Measurements from ENCODE around the gene SLIT1. TPM values are rescaled to one million over a fixed set of nuclear protein-coding genes. Genes with fewer than 3 reads are reported as not detected.

Gene SLIT1
- total RNA-seq, 2 donors from 2014 or later = 0.78 to 0.99 TPM

GRCh38 chr10:96987842-96988175 lies 197.9 kb downstream of the SLIT1 start:
- H3K9me3 ChIP-seq = no peaks in the 10 kb centered on the region
- H3K36me3 ChIP-seq (replicated peaks in 1 of 2; ENCODE audit: insufficient read depth in 1 of 2, low read depth in 2 of 2) = no peaks in the 10 kb centered on the region
- TF ChIP-seq CTCF (IDR thresholded peaks at IDR 0.05) = no peak
- TF ChIP-seq POLR2A (IDR thresholded peaks at IDR 0.05) = no peak
- no peak for DNase-seq
- H3K4me3 ChIP-seq = no peak overlapping the region
- H3K27me3 ChIP-seq = no peaks in the 10 kb centered on the region
- intact Hi-C loops (cut with DNase I) = no loop called here
- no peak for ATAC-seq
- peaks cover 8% of the 10 kb centered on the region for H3K4me1 ChIP-seq
- WGBS, 2 donors = 87 to 93% methylated on average over 3 of the region's 3 CpGs
- no peak overlapping the region for H3K27ac ChIP-seq

- Histone ChIP-seq H3K4me1 (peaks cover 8% of the 10 kb centered on the region), H3K27me3 (no peaks in the 10 kb centered on the region), H3K27ac (no peak overlapping the region), H3K9me3 (no peaks in the 10 kb centered on the region), H3K36me3 (replicated peaks in 1 of 2; ENCODE audit: insufficient read depth in 1 of 2, low read depth in 2 of 2) (peaks cover 0 to 1% of the 10 kb centered on the region in 2 donors), H3K4me3 (no peak overlapping the region)
- ATAC-seq (no peak), DNase-seq (no peak)
- 79 to 90% methylated on average over 2 of the region's 2 CpGs for WGBS, 2 donors
- intact Hi-C loops (cut with DNase I) = no loop called here
- TF ChIP-seq POLR2A (IDR thresholded peaks at IDR 0.05) (no peak), CTCF (IDR thresholded peaks at IDR 0.05) (no peak)
Measured at GRCh38 chr10:96987141-96987841, 198.5 kb downstream of the SLIT1 start.

GRCh38 chr10:96986200-96986856 lies 199.4 kb downstream of the SLIT1 start:
- Histone ChIP-seq H3K4me3 (no peak overlapping the region), H3K4me1 (peaks cover 8% of the 10 kb centered on the region), H3K27ac (peak overlapping the region in 1 of 4 donors; percentile 14), H3K9me3 (no peaks in the 10 kb centered on the region), H3K27me3 (no peaks in the 10 kb centered on the region), H3K36me3 (replicated peaks in 1 of 2; ENCODE audit: insufficient read depth in 1 of 2, low read depth in 2 of 2) (peaks cover 0 to 6% of the 10 kb centered on the region in 2 donors)
- TF ChIP-seq POLR2A (IDR thresholded peaks at IDR 0.05) (no peak), CTCF (IDR thresholded peaks at IDR 0.05) (no peak)
- ATAC-seq = peak; percentile 33
- DNase-seq = peak in 3 of 4 donors; percentile 13 to 53 (median 28)
- intact Hi-C loops (cut with DNase I) = no loop called here
- WGBS, 2 donors = 23 to 39% methylated on average over 6 of the region's 6 CpGs

- DNase-seq (no peak), ATAC-seq (no peak)
- Histone ChIP-seq H3K27me3 (no peaks in the 10 kb centered on the region), H3K27ac (no peak overlapping the region), H3K9me3 (no peaks in the 10 kb centered on the region), H3K4me1 (peaks cover 8% of the 10 kb centered on the region), H3K4me3 (no peak overlapping the region), H3K36me3 (replicated peaks in 1 of 2; ENCODE audit: insufficient read depth in 1 of 2, low read depth in 2 of 2) (peaks cover 0 to 10% of the 10 kb centered on the region in 2 donors)
- intact Hi-C loops (cut with DNase I) = no loop called here
- WGBS, 2 donors = 56 to 80% methylated on average over 14 of the region's 14 CpGs
- TF ChIP-seq POLR2A (IDR thresholded peaks at IDR 0.05) (no peak), CTCF (IDR thresholded peaks at IDR 0.05) (no peak)
Measured at GRCh38 chr10:96984541-96985131, 201.1 kb downstream of the SLIT1 start.

Measured in body of pancreas (tissue), 4 donors.